Measurements from ENCODE around the gene APBB1.

Gene APBB1

DNA sequence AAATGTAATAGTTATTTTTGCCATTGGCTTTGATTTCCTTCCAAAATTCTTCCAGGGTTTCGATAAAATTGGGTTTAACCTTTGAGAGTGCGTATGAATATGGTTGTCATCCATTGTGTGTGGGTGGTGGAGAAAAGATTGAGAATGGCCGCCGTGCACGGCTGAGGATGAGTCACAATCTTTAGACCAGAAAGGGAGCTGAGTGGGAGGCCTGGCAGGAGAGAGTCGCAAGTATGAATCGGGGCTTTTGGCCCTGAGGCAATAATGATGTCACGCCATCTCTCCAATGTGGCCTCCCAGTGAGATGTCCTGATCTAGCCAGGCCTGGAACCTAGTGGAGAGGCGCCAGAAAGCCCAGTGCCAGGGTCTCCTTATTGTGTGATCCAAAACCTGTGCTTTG lies 61.7 kb downstream of the APBB1 start:
- no peak for DNase-seq (ENCODE audit: low read depth, low spot score)
- no peak overlapping the region for H3K4me3 ChIP-seq (ENCODE audit: low read length)

GRCh38 chr11:6356503-6357055 lies 62.3 kb downstream of the APBB1 start:
- no peak for DNase-seq (ENCODE audit: low read depth, low spot score)
- H3K4me3 ChIP-seq (ENCODE audit: low read length) = no peak overlapping the region

DNA sequence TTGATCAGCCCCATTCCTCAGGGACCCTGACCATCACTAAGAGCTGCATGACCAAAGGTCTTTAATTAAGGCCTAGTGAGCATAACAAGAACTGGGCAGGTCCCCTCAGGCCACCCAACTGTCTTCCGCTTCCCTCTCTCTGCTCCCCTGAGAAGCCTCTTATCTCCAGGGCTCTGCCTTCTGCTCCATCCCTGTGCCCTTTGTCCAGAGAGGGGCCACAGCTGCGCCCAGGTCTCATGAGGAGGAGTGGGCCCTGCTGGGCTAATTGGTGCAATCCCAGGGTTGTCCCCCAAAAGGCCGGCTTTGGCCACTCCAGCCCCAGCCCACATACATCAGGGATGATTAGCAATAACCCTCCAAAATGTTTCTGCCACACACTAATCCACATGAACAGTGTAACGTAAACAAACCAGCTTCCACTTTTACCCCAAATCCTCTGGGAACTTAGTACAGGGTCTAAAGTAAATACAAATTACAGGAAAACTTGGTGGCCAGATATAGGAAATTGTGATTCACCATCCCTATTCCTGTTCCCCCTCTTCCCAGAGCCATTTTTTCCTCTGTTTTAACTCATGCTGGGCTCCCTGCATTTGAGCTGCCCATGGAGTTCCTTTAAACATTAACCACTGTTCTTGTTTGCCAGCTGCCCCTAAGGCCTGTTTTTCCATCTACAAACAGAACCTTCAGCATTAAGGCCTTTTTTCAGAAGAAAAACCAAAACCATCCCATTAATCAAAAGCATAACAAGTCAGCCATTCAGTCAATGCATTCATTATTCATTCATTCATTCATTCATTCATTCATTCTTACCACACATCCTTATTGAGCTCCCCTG lies 64.0 kb downstream of the APBB1 start:
- no peak for DNase-seq (ENCODE audit: low read depth, low spot score)
- no peak overlapping the region for H3K4me3 ChIP-seq (ENCODE audit: low read length)

DNA sequence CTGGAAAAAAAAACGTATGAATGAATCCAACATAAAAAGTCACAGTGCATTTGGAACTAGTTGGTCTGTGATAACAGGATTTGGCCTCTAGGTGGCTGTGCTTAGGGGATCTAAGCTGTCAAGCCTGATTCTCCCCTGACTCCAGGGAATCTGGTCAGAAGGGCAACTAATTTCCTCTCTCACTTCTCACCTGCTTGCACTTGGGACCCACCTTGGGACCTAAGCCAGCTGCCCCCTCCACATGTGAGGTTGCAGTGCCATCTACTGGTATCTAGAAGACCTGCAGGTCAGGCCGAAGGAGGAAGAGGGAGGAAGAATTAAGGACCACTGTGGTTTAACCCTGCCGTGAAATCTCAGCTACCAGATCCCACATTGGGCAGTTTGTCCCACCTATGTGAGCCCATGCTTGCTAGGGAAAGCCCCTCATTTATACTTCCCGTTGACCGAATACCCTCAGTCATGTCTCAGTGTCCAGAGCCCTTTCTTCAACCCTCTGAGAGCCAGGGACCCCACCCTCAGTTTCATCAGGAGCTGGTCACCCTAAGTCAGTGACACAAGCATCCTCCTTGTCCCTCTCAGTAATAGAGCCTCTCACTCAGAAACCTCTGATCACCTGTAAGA lies 65.4 kb downstream of the APBB1 start:
- peak; percentile 38 for DNase-seq (ENCODE audit: low read depth, low spot score)
- no peak overlapping the region for H3K4me3 ChIP-seq (ENCODE audit: low read length)

DNA sequence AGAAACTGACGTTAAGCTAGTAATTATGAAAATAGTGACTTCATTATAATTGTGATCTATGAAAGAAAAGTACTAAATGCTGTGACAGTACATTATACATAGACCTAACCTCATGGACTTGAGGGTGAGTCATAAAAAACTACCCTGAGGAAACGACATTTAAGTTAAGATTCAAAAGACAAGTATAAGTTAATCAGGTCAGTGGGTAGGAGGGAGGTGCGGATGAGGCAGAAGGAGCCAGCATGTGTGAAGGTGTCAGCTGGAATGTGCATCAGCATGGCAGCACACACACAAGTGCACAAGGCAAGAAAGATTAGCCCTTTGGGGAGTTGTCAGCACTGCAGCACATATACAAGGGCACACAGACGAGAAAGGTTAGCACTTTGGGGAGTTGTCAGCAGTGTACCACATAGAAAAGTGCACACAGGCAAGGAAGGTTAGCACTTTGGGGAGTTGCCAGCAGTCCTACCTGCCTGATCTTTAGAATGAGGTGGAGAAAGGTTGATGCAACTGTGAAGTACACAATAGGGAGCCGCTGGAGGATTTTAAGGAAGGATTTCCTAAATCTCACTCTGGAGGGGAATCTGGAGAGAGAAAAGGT lies 67.0 kb downstream of the APBB1 start:
- no peak overlapping the region for H3K4me3 ChIP-seq (ENCODE audit: low read length)
- DNase-seq (ENCODE audit: low read depth, low spot score) = no peak

GRCh38 chr11:6350486-6350885 lies 68.4 kb downstream of the APBB1 start:
- H3K4me3 ChIP-seq (ENCODE audit: low read length) = no peak overlapping the region
- DNase-seq (ENCODE audit: low read depth, low spot score) = no peak

DNA sequence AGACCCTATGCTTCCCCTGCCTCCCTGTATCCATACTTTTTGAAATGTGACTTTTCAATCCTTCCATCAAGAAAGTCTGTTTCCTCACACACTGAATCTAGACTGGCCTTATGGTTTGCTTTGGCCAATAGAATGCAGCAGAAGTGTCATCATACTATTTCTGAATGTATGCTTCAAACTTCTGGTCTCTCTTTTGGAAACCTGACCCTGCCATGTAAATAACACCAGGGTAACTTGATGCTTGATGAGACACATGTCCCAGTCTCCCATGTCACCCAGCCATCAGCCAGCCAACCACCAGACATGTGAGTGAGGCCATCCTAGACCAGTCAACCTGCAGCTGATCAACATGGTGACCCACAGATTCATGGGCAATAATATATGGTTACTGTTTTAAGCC lies 68.9 kb downstream of the APBB1 start:
- no peak overlapping the region for H3K4me3 ChIP-seq (ENCODE audit: low read length)
- no peak for DNase-seq (ENCODE audit: low read depth, low spot score)

GRCh38 chr11:6345366-6345765 lies 73.5 kb downstream of the APBB1 start:
- DNase-seq (ENCODE audit: low read depth, low spot score) = no peak
- no peak overlapping the region for H3K4me3 ChIP-seq (ENCODE audit: low read length)

All from Jurkat, Clone E6-1 (cell line).